Esophagus muscularis mucosa (tissue), 4 donors: ENCODE data around the gene GADD45G.

Experiments used
- EP300 ChIP-seq: sonication (generic); formaldehyde crosslinking; IDR thresholded peaks from one replicate; pipeline ENCODE4 v1.6.1; 2017; ENCODE audit warnings: antibody characterized with exemption
- POLR2A ChIP-seq: fragments of 450-650 bp; IDR thresholded peaks from one replicate; pipeline ENCODE4 v1.6.1; 2017; ENCODE audit warnings: antibody characterized with exemption, moderate library complexity, mild to moderate bottlenecking, low read depth
- TF ChIP-seq, protein P1 (sequence below), 3 experiments: fragments of 200-600 bp in 2 of 3; fragments of 450-650 bp in 1 of 3; sonication (generic) in 2 of 3; IDR thresholded peaks; one replicate each; pipeline ENCODE4 v1.5.1; 2017 to 2019; ENCODE audit warnings: antibody characterized with exemption in 3 of 3, mild to moderate bottlenecking in 2 of 3, moderate library complexity in 1 of 3

DNA sequence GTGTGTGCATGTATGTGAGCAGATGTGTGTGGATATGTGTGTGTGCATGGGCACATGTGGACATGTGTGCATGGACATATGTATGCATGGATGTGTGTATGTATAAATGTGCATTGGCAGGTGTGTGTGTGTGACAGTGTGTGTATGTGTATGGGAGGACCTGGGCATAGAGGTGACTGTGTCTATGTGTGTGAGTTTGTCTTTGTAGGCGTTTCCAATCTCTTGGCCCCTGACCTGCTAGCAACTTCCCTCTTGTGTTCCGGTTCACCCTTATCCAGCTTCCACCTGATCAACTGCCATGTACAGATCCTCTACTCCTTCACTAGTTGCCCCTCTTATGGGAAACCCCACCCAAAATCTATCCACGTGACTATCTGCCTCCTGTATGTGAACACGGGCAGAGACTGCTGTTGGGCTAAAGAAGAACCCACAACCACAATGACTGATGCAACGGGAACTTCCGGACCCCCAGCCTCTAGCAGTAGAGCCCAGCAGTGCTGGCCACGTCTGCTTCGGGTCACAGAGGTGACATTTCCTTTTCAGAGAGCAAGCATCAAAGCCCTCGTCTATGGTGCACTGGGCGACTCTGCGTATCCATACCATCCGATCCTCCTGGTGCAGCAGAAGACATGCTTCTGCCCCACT is 24.9 kb upstream of the GADD45G start:
- TF ChIP-seq, protein P1, sequence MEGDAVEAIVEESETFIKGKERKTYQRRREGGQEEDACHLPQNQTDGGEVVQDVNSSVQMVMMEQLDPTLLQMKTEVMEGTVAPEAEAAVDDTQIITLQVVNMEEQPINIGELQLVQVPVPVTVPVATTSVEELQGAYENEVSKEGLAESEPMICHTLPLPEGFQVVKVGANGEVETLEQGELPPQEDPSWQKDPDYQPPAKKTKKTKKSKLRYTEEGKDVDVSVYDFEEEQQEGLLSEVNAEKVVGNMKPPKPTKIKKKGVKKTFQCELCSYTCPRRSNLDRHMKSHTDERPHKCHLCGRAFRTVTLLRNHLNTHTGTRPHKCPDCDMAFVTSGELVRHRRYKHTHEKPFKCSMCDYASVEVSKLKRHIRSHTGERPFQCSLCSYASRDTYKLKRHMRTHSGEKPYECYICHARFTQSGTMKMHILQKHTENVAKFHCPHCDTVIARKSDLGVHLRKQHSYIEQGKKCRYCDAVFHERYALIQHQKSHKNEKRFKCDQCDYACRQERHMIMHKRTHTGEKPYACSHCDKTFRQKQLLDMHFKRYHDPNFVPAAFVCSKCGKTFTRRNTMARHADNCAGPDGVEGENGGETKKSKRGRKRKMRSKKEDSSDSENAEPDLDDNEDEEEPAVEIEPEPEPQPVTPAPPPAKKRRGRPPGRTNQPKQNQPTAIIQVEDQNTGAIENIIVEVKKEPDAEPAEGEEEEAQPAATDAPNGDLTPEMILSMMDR (IDR thresholded peaks at IDR 0.05), result no peak
- no peak for TF ChIP-seq POLR2A
- TF ChIP-seq EP300, result no peak
